ENCODE measurements around the gene GATAD2A.

Gene GATAD2A

GRCh38 chr19:19499272-19499995 is 94.0 kb downstream of the GATAD2A start:
- TF ChIP-seq CTCF (IDR thresholded peaks at IDR 0.05; ENCODE audit: low read depth, low read length, missing control alignments), result no peak

GRCh38 chr19:19500975-19501644 is 95.6 kb downstream of the GATAD2A start:
- no peak overlapping the region for H3K4me3 ChIP-seq (ENCODE audit: low read depth, low read length)
- no peak for DNase-seq (ENCODE audit: low read depth)
- TF ChIP-seq CTCF (IDR thresholded peaks at IDR 0.05; ENCODE audit: low read depth, low read length, missing control alignments), result no peak

More at GRCh38 chr19:19499272-19499995, 94.0 kb downstream of the GATAD2A start:
- no peak for DNase-seq (ENCODE audit: low read depth)
- no peak overlapping the region for H3K4me3 ChIP-seq (ENCODE audit: low read depth, low read length)

- DNase-seq (ENCODE audit: low read depth), result no peak
- H3K4me3 ChIP-seq (ENCODE audit: low read depth, low read length), result no peak overlapping the region
- no peak for TF ChIP-seq CTCF (IDR thresholded peaks at IDR 0.05; ENCODE audit: low read depth, low read length, missing control alignments)
These were observed 96.3 kb downstream of the GATAD2A start for GRCh38 chr19:19501798-19502197.

GRCh38 chr19:19502281-19502680 is 96.8 kb downstream of the GATAD2A start:
- H3K4me3 ChIP-seq (ENCODE audit: low read depth, low read length), result no peak overlapping the region
- no peak for TF ChIP-seq CTCF (IDR thresholded peaks at IDR 0.05; ENCODE audit: low read depth, low read length, missing control alignments)
- no peak for DNase-seq (ENCODE audit: low read depth)

GRCh38 chr19:19502808-19503602 is 97.5 kb downstream of the GATAD2A start:
- TF ChIP-seq CTCF (IDR thresholded peaks at IDR 0.05; ENCODE audit: low read depth, low read length, missing control alignments), result no peak
- no peak for DNase-seq (ENCODE audit: low read depth)
- no peak overlapping the region for H3K4me3 ChIP-seq (ENCODE audit: low read depth, low read length)

- no peak for TF ChIP-seq CTCF (IDR thresholded peaks at IDR 0.05; ENCODE audit: low read depth, low read length, missing control alignments)
- no peak overlapping the region for H3K4me3 ChIP-seq (ENCODE audit: low read depth, low read length)
- no peak for DNase-seq (ENCODE audit: low read depth)
These were observed 99.5 kb downstream of the GATAD2A start for GRCh38 chr19:19504754-19505668.
